GM21526 (cell line): ENCODE results near the gene DBN1.

Source experiments
- ATAC-seq: cut with Tn5 transposase; IDR thresholded peaks from one replicate; pipeline ENCODE4 v1.9.1; 2021; ENCODE audit warnings: moderate library complexity; ENCODE audit not compliant: unreplicated experiment, low FRiP score

DBN1 gene

GRCh38 chr5:177505075-177505474 lies 31.6 kb upstream of the DBN1 start:
- no peak for ATAC-seq

DNA sequence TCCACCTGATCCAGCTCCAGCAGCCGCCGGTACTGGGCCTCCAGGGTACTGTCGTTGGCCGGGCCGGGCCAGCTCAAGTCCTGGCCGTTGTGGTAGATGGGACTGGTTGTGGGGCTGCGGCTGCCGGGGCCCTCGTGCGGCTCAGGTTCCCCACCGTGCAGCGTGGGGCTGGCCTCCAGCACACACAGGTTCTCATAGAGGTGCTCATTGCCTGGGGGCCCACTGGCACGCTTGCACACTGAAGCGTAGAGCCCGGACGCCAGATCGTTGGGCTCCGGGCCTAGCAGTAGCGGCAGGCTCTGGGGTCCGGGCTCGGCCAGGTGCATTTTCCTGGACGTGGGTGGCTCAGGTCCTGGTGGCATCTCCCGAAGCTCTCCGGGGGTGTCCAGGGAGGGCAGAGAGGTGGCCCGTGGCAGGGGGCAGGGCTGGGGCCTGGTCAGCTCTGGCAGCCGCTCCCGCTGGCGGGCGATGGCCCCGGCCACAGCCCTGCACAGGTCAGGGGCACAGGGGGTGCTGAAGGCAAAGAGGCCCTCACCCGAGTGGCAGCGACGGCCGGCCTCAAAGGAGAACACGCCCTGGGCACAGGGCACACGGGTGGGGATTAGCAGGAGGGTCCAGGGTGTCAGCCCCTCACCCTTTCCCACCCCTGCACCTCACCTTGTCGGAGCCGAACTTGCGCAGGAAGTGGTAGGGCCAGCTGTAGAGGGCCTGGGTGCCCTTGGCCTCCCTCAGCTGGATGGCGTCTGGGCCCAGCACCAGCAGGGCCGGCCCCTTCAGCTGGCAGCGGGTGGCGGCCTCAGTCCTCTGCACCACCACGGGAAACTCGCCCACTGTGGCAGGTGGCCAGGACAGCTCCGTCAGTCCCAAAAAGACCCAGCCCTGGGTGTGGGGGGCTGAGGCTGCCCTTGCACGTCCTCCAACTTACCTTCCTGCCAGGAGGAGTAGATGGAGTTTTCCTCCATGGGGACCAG lies 30.9 kb upstream of the DBN1 start:
- no peak for ATAC-seq

DNA sequence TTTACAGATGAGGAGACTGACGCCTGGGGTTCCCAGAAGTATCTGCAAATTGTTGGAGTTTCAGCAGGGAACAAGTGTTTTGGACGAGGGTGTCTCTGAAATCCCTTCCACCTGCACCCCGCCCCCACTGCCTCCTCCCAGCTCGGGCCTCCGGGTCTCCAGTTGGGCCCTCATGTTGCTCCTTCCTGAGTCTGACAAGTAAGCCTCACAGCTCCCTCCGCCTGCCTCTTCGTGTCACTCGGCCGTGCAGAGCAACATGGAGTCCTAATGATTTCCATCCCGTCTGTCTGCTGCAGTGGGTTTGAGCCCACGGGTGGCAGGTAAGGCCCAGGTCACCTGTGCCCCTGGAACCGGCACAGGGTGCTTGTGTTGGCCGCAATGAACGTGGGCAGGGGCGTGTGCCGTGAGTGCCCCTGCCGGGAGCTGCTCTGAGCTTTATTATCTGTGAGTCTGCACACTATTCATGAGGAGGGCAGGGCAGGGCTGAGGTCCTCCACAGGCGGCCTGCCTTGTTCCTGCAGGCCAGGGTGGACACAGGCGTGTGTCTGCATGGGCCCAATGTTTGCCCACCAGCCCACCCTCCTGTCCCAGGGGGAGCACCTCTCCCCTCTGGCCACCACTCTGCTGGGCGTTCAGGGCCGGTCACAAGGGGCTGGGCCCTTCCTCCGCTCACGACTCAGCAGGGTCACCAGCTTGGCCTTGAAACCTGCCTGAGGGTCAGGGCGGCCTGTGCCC lies 30.1 kb upstream of the DBN1 start:
- no peak for ATAC-seq

GRCh38 chr5:177502886-177503285 lies 29.5 kb upstream of the DBN1 start:
- ATAC-seq: no peak

GRCh38 chr5:177501874-177502678 lies 28.6 kb upstream of the DBN1 start:
- no peak for ATAC-seq

GRCh38 chr5:177500685-177501522 lies 27.5 kb upstream of the DBN1 start:
- ATAC-seq: no peak

GRCh38 chr5:177499842-177500241 lies 26.4 kb upstream of the DBN1 start:
- ATAC-seq: no peak

DNA sequence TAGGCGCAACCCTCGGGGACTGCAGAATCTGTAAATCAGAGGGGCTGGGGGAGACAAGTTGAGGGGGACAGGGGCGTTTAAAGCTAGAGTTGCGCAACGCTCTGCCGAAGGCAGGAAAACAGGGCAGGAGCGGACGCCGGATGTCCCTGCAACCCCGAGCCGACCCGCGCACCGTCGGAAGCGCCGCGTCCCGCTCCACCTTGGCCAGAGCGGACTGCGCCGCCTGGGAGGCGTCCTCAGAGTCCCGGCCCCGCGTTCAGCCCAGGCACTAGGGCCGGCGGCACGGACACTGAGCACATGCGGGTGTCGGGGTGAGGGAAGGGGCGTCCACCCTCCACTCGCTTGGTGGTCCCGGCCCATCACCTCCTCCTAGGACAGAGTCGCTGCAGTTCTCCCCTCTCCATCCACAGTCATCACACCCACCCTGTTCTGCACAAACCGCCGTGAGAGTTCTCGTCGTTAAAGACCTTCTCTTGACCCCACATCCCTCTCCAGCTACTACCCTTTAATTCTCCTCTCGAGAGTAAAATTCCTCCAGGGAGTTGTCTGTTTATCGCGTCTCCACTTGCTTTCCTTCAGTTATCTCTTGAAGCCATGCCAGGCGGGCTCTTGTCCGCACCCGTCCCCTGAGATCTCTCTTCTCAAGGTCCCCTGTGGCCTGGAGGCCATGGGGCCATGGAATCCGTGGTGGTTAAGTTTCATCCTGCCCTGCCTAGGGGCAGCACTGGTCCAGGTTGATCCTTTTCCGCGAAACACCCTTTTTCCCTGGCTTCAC lies 24.8 kb upstream of the DBN1 start:
- no peak for ATAC-seq

- ATAC-seq: peak; percentile 65
Observed at GRCh38 chr5:177497292-177498012, 24.0 kb upstream of the DBN1 start, which contains the start of gene PDLIM7. TSS of gene PDLIM7 (minus strand) at chr5:177497604. CDS start at chr5:177496512, 1,092 bp downstream.

DNA sequence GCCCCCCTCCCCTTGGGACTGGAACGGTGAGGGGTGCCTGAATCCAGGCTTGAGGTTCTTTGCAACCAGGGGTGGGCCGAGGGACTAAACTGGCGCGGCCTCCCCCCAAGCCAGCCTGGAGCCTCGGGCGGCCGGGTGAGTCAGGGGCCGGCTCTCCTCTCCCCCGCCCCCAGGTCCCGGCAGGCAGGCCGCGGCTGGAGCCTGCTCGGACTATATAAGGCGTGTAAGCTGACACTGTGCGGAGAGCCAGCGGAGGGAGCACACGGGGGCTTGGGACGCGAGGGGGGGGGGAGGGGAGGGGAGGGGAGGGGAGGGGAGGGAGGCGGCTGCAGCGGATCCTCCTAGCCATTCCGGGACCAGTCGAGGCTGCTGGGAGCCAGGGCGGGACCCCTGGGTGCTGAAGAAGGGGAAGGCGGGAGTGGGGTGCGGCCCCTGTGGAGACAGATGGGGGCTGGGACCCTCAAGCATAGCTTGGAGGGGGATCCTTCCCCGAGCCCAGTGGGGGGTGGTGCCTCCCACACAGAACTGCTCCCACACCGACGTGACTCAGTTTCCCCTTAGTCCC lies 23.4 kb upstream of the DBN1 start:
- ATAC-seq: no peak

- ATAC-seq: no peak
Observed at GRCh38 chr5:177496070-177496726, 22.8 kb upstream of the DBN1 start.

GRCh38 chr5:177495243-177496060 lies 22.0 kb upstream of the DBN1 start:
- ATAC-seq: no peak

DNA sequence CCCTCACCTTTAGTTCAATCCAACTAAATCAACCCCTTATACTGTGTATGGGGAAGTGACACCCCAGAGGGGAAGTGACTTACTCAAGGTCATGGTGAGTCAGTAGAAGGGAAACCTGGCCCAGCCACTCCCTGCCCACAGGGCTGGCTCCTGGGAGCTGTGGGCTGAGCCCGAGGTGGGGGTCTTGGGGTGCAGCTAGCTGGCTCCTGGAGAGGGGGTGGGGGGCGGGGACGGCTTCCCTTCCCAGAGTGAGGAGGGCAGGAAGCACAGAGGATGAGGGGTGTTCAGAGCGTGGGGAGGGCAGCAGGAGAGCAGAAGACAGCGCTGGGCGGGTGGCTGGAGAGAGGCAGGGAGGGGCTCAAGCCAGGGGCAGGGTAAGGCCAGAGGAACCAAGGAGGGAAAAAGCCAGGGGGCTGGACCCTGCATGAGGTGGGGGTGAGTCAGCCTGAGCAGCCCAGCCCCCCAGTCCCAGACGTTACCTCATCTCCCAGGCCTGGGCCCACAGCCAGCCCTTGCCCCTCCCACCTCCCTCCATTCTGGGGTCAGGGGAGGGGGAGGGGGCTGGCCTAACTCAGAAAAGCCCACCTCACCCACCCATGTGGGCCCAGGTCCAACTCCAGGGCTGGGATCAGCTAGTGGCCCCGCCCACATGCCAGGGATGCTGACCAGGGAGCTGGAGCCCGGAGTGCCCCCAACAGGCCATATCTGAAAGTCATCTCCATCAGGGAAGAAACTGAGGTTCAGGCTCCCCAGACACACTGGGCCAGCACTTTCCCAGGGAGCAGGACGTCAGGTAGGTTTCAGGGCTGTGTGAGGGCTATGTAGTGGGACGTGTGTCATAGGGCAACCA lies 21.1 kb upstream of the DBN1 start:
- no peak for ATAC-seq

DNA sequence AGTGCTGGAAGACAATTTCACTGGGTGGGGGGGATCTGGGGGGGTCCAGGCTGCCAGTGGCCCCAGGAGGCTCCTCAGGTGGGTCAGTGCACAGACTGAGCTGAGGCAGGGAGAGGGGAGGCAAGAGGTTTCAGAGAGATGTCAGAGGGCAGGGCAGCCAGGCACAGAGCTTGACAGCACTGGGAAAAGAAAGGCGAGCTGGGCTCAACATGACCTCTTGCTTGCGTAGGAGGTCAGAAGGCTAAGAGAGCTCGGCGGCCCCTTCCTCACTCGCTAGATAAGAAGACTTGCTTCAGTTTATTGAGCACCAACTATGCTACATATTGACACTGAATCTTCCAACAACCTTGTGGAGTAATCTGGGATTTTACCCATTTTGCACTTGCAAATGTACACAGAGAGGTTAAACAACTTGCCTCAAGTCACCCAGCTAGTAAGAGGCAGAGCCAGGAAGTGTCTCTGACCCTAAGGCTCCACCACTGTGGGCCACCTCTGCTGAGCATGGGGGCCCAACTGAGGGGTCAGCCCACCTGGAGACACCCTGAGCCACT lies 20.4 kb upstream of the DBN1 start:
- no peak for ATAC-seq

- ATAC-seq: no peak
Observed at GRCh38 chr5:177492841-177493240, 19.4 kb upstream of the DBN1 start.
